ENCODE results near the gene KANSL1.

DNA sequence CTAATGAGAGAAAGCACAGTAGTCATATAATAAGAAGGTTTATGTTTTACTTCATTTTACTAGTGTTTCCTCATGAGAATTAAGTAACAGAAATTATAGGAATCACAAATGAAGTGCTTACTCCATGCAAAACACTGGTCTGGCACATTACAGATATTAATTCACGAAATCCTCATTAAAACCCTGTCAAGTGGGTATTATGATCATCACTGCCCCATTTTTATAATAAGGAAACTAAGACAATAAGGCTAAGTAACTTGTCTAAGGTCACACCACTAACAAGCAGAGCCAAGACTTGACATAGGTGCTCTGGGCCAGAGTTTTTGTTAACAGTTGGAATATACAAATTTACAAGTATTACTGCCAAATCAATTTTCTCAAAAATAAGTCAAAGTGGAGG lies 83.0 kb downstream of the KANSL1 start:
- TF ChIP-seq RAD21 (IDR thresholded peaks at IDR 0.05; ENCODE audit: low read length) (no peak), RCOR1 (IDR thresholded peaks at IDR 0.05; ENCODE audit: low read length) (no peak), CHD2 (IDR thresholded peaks at IDR 0.05; ENCODE audit: low read length, partially characterized antibody) (no peak), FOXM1 (IDR thresholded peaks at IDR 0.05; ENCODE audit: low read depth) (no peak), SMC3 (IDR thresholded peaks at IDR 0.05; ENCODE audit: low read depth, low read length) (no peak), RXRA (IDR thresholded peaks at IDR 0.05; ENCODE audit: borderline replicate concordance, low read depth) (no peak), EP300 (IDR thresholded peaks at IDR 0.05; ENCODE audit: borderline replicate concordance in 1 of 2, low read depth in 1 of 2, low read length in 1 of 2) (no peak), MXI1 (IDR thresholded peaks at IDR 0.05; ENCODE audit: low read depth, low read length) (no peak)
- TF ChIP-seq, protein P1, sequence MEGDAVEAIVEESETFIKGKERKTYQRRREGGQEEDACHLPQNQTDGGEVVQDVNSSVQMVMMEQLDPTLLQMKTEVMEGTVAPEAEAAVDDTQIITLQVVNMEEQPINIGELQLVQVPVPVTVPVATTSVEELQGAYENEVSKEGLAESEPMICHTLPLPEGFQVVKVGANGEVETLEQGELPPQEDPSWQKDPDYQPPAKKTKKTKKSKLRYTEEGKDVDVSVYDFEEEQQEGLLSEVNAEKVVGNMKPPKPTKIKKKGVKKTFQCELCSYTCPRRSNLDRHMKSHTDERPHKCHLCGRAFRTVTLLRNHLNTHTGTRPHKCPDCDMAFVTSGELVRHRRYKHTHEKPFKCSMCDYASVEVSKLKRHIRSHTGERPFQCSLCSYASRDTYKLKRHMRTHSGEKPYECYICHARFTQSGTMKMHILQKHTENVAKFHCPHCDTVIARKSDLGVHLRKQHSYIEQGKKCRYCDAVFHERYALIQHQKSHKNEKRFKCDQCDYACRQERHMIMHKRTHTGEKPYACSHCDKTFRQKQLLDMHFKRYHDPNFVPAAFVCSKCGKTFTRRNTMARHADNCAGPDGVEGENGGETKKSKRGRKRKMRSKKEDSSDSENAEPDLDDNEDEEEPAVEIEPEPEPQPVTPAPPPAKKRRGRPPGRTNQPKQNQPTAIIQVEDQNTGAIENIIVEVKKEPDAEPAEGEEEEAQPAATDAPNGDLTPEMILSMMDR (IDR thresholded peaks at IDR 0.05): no peak
- TF ChIP-seq, protein P2, sequence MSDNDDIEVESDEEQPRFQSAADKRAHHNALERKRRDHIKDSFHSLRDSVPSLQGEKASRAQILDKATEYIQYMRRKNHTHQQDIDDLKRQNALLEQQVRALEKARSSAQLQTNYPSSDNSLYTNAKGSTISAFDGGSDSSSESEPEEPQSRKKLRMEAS (IDR thresholded peaks at IDR 0.05; ENCODE audit: low read depth): no peak
- TF ChIP-seq, protein P3, sequence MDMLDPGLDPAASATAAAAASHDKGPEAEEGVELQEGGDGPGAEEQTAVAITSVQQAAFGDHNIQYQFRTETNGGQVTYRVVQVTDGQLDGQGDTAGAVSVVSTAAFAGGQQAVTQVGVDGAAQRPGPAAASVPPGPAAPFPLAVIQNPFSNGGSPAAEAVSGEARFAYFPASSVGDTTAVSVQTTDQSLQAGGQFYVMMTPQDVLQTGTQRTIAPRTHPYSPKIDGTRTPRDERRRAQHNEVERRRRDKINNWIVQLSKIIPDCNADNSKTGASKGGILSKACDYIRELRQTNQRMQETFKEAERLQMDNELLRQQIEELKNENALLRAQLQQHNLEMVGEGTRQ (IDR thresholded peaks at IDR 0.05; ENCODE audit: borderline replicate concordance, low read depth, low read length): no peak
- TF ChIP-seq, protein P4, sequence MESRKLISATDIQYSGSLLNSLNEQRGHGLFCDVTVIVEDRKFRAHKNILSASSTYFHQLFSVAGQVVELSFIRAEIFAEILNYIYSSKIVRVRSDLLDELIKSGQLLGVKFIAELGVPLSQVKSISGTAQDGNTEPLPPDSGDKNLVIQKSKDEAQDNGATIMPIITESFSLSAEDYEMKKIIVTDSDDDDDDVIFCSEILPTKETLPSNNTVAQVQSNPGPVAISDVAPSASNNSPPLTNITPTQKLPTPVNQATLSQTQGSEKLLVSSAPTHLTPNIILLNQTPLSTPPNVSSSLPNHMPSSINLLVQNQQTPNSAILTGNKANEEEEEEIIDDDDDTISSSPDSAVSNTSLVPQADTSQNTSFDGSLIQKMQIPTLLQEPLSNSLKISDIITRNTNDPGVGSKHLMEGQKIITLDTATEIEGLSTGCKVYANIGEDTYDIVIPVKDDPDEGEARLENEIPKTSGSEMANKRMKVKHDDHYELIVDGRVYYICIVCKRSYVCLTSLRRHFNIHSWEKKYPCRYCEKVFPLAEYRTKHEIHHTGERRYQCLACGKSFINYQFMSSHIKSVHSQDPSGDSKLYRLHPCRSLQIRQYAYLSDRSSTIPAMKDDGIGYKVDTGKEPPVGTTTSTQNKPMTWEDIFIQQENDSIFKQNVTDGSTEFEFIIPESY (IDR thresholded peaks at IDR 0.05; ENCODE audit: borderline replicate concordance, low read depth): no peak
